ENCODE results near the gene KCNIP4.
"Not testable (repeated sequence)": the region's sequence is repeated elsewhere in the genome, so short reads cannot be mapped to it uniquely, and the experiment has no call there.

Gene KCNIP4

GRCh38 chr4:20831746-20832145 is 1116.8 kb downstream of the KCNIP4 start:
- DNase-seq = no peak

GRCh38 chr4:20829617-20830357 is 1118.8 kb downstream of the KCNIP4 start:
- no peak for DNase-seq

GRCh38 chr4:20825505-20825904 is 1123.1 kb downstream of the KCNIP4 start:
- no peak for DNase-seq

- DNase-seq = no peak
These were observed 1132.3 kb downstream of the KCNIP4 start for GRCh38 chr4:20816287-20816686.

- no peak for DNase-seq
These were observed 1134.9 kb downstream of the KCNIP4 start for GRCh38 chr4:20813700-20814099.

- DNase-seq = no peak
These were observed 1138.8 kb downstream of the KCNIP4 start for GRCh38 chr4:20809812-20810211.

GRCh38 chr4:20805716-20806115 is 1142.9 kb downstream of the KCNIP4 start:
- DNase-seq = no peak

GRCh38 chr4:20787940-20788665 is 1160.5 kb downstream of the KCNIP4 start:
- DNase-seq = no peak

- not testable (repeated sequence) for DNase-seq
These were observed 1165.4 kb downstream of the KCNIP4 start for GRCh38 chr4:20783134-20783533.

GRCh38 chr4:20778896-20779295 is 1169.7 kb downstream of the KCNIP4 start:
- DNase-seq = no peak

GRCh38 chr4:20773144-20773997 is 1175.2 kb downstream of the KCNIP4 start:
- DNase-seq = peak; percentile 61

GRCh38 chr4:20764366-20764992 is 1184.1 kb downstream of the KCNIP4 start:
- DNase-seq = no peak

- DNase-seq = no peak
These were observed 1186.7 kb downstream of the KCNIP4 start for GRCh38 chr4:20761826-20762225.

GRCh38 chr4:20761382-20761781 is 1187.2 kb downstream of the KCNIP4 start:
- no peak for DNase-seq

GRCh38 chr4:20760053-20760452 is 1188.5 kb downstream of the KCNIP4 start:
- no peak for DNase-seq

- no peak for DNase-seq
These were observed 1194.5 kb downstream of the KCNIP4 start for GRCh38 chr4:20754036-20754435.

- no peak for DNase-seq
These were observed 1195.9 kb downstream of the KCNIP4 start for GRCh38 chr4:20752641-20753040.

GRCh38 chr4:20746000-20746399 is 1202.6 kb downstream of the KCNIP4 start:
- DNase-seq = not testable (repeated sequence)

- DNase-seq = no peak
These were observed 1212.6 kb downstream of the KCNIP4 start for GRCh38 chr4:20735931-20736330.

- DNase-seq = no peak
These were observed 1223.7 kb downstream of the KCNIP4 start for GRCh38 chr4:20724915-20725314.

- no peak for DNase-seq
These were observed 1225.1 kb downstream of the KCNIP4 start for GRCh38 chr4:20723463-20723862.

- DNase-seq = no peak
These were observed 1225.6 kb downstream of the KCNIP4 start for GRCh38 chr4:20723019-20723418.

- no peak for DNase-seq
These were observed 1237.2 kb downstream of the KCNIP4 start for GRCh38 chr4:20711335-20711734.
